Measurements from ENCODE around the gene SLC13A2.
"Not testable (repeated sequence)": the region's sequence is repeated elsewhere in the genome, so short reads cannot be mapped to it uniquely, and the experiment has no call there.

Gene SLC13A2

GRCh38 chr17:28513476-28513875 is 40.0 kb downstream of the SLC13A2 start:
- DNase-seq (ENCODE audit: low read depth in 2 of 2, low spot score in 1 of 2) = no peak

GRCh38 chr17:28514561-28515002 is 41.1 kb downstream of the SLC13A2 start:
- no peak for DNase-seq (ENCODE audit: low read depth in 2 of 2, low spot score in 1 of 2)

- DNase-seq (ENCODE audit: low read depth in 2 of 2, low spot score in 1 of 2) = no peak
Measured at GRCh38 chr17:28515518-28515917, 42.1 kb downstream of the SLC13A2 start.

- no peak for DNase-seq (ENCODE audit: low read depth in 2 of 2, low spot score in 1 of 2)
Measured at GRCh38 chr17:28518132-28518531, 44.7 kb downstream of the SLC13A2 start.

- DNase-seq (ENCODE audit: low read depth in 2 of 2, low spot score in 1 of 2) = no peak
Measured at GRCh38 chr17:28518578-28518977, 45.1 kb downstream of the SLC13A2 start.

GRCh38 chr17:28519236-28519635 is 45.8 kb downstream of the SLC13A2 start:
- no peak for DNase-seq (ENCODE audit: low read depth in 2 of 2, low spot score in 1 of 2)

- DNase-seq (ENCODE audit: low read depth in 2 of 2, low spot score in 1 of 2) = no peak
Measured at GRCh38 chr17:28520687-28521086, 47.2 kb downstream of the SLC13A2 start.

- DNase-seq (ENCODE audit: low read depth in 2 of 2, low spot score in 1 of 2) = no peak
Measured at GRCh38 chr17:28521311-28522085, 48.1 kb downstream of the SLC13A2 start.

- not testable (repeated sequence) for DNase-seq (ENCODE audit: low read depth in 2 of 2, low spot score in 1 of 2)
Measured at GRCh38 chr17:28522281-28522680, 48.8 kb downstream of the SLC13A2 start.

GRCh38 chr17:28523186-28523585 is 49.7 kb downstream of the SLC13A2 start:
- no peak for DNase-seq (ENCODE audit: low read depth in 2 of 2, low spot score in 1 of 2)

GRCh38 chr17:28523876-28524275 is 50.4 kb downstream of the SLC13A2 start:
- DNase-seq (ENCODE audit: low read depth in 2 of 2, low spot score in 1 of 2) = no peak

GRCh38 chr17:28524476-28525424 is 51.3 kb downstream of the SLC13A2 start:
- DNase-seq (ENCODE audit: low read depth in 2 of 2, low spot score in 1 of 2) = no peak

- DNase-seq (ENCODE audit: low read depth in 2 of 2, low spot score in 1 of 2) = no peak
Measured at GRCh38 chr17:28526381-28526780, 52.9 kb downstream of the SLC13A2 start.

- DNase-seq (ENCODE audit: low read depth in 2 of 2, low spot score in 1 of 2) = no peak
Measured at GRCh38 chr17:28527181-28527681, 53.8 kb downstream of the SLC13A2 start.

GRCh38 chr17:28527859-28528258 is 54.4 kb downstream of the SLC13A2 start:
- DNase-seq (ENCODE audit: low read depth in 2 of 2, low spot score in 1 of 2) = no peak

- no peak for DNase-seq (ENCODE audit: low read depth in 2 of 2, low spot score in 1 of 2)
Measured at GRCh38 chr17:28528327-28529012, 55.0 kb downstream of the SLC13A2 start.

- DNase-seq (ENCODE audit: low read depth in 2 of 2, low spot score in 1 of 2) = no peak
Measured at GRCh38 chr17:28529013-28529400, 55.6 kb downstream of the SLC13A2 start.

- DNase-seq (ENCODE audit: low read depth in 2 of 2, low spot score in 1 of 2) = no peak
Measured at GRCh38 chr17:28530250-28530649, 56.8 kb downstream of the SLC13A2 start.

- no peak for DNase-seq (ENCODE audit: low read depth in 2 of 2, low spot score in 1 of 2)
Measured at GRCh38 chr17:28530926-28531325, 57.5 kb downstream of the SLC13A2 start.

- no peak for DNase-seq (ENCODE audit: low read depth in 2 of 2, low spot score in 1 of 2)
Measured at GRCh38 chr17:28532050-28532960, 58.9 kb downstream of the SLC13A2 start.

Measured in stimulated activated CD8-positive, alpha-beta memory T cell treated with anti-CD3 and anti-CD28 coated beads, Interleukin-4, amount 100 ng/mL, for 1 hour (primary cell).